ENCODE measurements around the gene TWNK. TPM values are rescaled to one million over a fixed set of nuclear protein-coding genes. Genes with fewer than 3 reads are reported as not detected.

The TWNK gene
- total and polyA plus RNA-seq, 9 of the 15 experiments (the other 6 are each of a cell fraction or from before 2014, with no cell fraction given), result 11.6 to 34.7 (median 17.4) TPM

- TF ChIP-seq ZBTB2 (IDR thresholded peaks at IDR 0.05), result peak; percentile 84
- TF ChIP-seq RCOR1 (IDR thresholded peaks at IDR 0.05; ENCODE audit: borderline replicate concordance in 1 of 2, low read depth in 2 of 2, low read length in 2 of 2), result no peak
- TF ChIP-seq MYNN (IDR thresholded peaks at IDR 0.05), result no peak
- TF ChIP-seq MYNN (CRISPR knock-in tag; IDR thresholded peaks at IDR 0.05), result no peak
- TF ChIP-seq BHLHE40 (IDR thresholded peaks at IDR 0.05; ENCODE audit: low read length), result no peak
- no peak for TF ChIP-seq POLR2H (tag; IDR thresholded peaks at IDR 0.05; ENCODE audit: low read depth)
- no peak for TF ChIP-seq ZNF212 (CRISPR knock-in tag; IDR thresholded peaks at IDR 0.05)
- TF ChIP-seq POLR2A (conservative IDR thresholded peaks at IDR 0.05), result peak; percentile 81
- TF ChIP-seq TEAD2 (tag; IDR thresholded peaks at IDR 0.05), result no peak
- no peak; the same call in 1 of the 2 replicates for TF ChIP-seq KAT7 (CRISPR knock-in tag; IDR thresholded peaks at IDR 0.05; ENCODE audit: borderline replicate concordance)
- no peak for TF ChIP-seq ZNF184 (CRISPR knock-in tag; IDR thresholded peaks at IDR 0.05)
- no peak for TF ChIP-seq CHD1 (IDR thresholded peaks at IDR 0.05; ENCODE audit: low read length)
- no peak for TF ChIP-seq SMAD4 (CRISPR knock-in tag; conservative IDR thresholded peaks at IDR 0.05)
- TF ChIP-seq ZKSCAN3 (CRISPR knock-in tag; IDR thresholded peaks at IDR 0.05), result no peak
- no peak for TF ChIP-seq CREB3 (tag; conservative IDR thresholded peaks at IDR 0.05; ENCODE audit: low read depth)
- TF ChIP-seq ARID1B (IDR thresholded peaks at IDR 0.05), result 0 out of 2 replicates have a peak, but pooled peaks have one; percentile 6
- no peak for TF ChIP-seq RNF219 (CRISPR knock-in tag; IDR thresholded peaks at IDR 0.05)
- TF ChIP-seq TCFL5 (CRISPR knock-in tag; conservative IDR thresholded peaks at IDR 0.05), result no peak
- no peak for TF ChIP-seq XRCC3 (IDR thresholded peaks at IDR 0.05)
- no peak for TF ChIP-seq ZNF696 (CRISPR knock-in tag; conservative IDR thresholded peaks at IDR 0.05)
- no peak for TF ChIP-seq ZNF165 (CRISPR knock-in tag; IDR thresholded peaks at IDR 0.05; ENCODE audit: borderline replicate concordance)
- peak; percentile 78; the same call in 1 of the 2 replicates for TF ChIP-seq SIN3B (IDR thresholded peaks at IDR 0.05; ENCODE audit: low read depth)
- TF ChIP-seq E4F1 (CRISPR knock-in tag; IDR thresholded peaks at IDR 0.05; ENCODE audit: borderline replicate concordance), result no peak
Observed at GRCh38 chr10:100986952-100987684, at the start of gene TWNK, which contains the start of gene MRPL43 (continued).

Data from K562 (cell line).